IPS-NIHi7 (cell line): ENCODE measurements around the gene CNNM2.
"Not testable (repeated sequence)": the region's sequence is repeated elsewhere in the genome, so short reads cannot be mapped to it uniquely, and the experiment has no call there.

Experiments
- DNase-seq: peaks from one replicate; pipeline ENCODE4 v3.0.0; 2012; ENCODE audit warnings: mixed read lengths; ENCODE audit errors: extremely low spot score

Gene CNNM2

DNA sequence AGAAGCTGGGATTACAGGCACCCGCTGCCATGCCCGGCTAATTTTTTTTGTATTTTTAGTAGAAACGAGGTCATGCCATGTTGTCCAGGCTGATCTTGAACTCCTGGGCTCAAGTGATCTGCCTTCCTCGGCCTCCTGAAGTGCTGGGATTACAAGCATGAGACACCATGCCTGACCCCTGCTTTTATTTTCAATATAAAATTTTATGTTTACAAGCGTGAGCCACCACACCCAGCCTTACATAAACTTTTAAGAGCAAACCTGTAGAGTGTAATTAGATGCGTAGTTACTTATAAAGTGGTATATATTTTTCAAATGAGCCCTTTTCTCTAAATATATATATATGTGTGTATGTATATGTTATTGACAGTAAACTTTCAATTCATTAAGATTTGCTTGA is 8.7 kb downstream of the CNNM2 start:
- DNase-seq, result no peak

DNA sequence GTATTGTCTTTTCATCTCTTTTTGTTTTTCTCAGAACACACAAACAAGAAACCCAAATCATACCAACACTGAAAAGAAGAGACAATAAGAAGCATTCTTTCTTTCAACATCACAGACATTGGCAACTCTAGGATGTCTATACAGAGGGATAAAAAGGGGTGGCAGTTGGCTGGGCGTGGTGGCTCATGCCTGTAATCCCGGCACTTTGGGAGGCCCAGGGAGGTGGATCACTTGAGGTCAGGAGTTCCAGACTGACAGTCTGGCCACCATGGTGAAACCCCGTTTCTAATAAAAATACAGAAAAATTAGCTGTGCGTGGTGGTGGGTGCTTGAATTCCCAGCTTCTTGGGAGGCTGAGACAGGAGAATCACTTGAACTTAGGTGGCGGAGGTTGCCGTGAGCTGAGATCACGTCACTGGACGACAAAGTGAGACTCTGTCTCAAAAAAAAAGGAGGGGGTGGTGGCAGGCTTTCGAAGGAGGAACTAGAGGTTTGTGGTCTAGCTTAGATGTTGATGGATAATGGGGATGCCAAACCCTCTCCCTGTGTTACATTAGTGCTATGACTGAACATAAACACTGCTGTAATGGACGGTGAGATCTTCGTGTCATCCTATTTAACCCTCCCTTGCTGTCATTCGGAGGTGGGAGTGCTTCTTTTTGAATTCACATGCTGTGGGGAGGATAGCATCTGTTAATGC is 9.4 kb downstream of the CNNM2 start:
- DNase-seq, result no peak

DNA sequence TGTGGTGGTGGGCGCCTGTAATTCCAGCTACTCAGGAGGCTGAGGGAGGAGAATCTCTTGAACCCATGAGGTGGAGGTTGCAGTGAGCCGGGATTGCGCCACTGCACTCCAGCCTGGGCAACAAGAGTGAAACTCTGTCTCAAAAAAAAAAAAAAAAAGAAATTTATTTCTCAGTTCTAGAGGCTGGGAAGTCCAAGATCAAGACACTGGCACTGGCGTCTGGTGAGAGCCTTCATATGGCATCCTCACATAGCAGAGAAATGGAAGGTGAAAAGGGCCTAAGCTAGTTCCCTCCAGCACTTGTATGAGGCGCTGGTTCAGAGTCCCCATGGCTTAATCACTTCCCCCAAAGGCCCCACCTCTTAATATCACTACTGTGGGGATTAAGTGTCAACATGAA is 10.3 kb downstream of the CNNM2 start:
- not testable (repeated sequence) for DNase-seq

DNA sequence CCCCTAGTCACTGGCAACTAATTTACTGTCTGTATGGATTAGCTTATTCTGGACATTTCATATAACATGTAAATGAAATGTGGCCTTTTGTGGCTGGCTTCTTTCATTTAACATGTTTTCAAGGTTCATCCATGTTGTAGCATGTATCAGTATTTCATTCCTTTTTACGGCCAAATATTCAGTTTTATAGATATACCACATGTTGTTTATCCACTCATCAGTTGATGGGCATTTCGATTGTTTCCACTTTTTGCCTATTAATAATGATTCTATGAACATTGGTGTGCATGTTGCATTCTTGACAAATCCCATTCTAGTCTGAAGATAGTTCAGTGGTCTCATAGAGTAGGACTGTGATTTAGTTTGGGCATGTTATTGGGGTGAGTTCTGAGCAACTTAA is 12.6 kb downstream of the CNNM2 start:
- no peak for DNase-seq

DNA sequence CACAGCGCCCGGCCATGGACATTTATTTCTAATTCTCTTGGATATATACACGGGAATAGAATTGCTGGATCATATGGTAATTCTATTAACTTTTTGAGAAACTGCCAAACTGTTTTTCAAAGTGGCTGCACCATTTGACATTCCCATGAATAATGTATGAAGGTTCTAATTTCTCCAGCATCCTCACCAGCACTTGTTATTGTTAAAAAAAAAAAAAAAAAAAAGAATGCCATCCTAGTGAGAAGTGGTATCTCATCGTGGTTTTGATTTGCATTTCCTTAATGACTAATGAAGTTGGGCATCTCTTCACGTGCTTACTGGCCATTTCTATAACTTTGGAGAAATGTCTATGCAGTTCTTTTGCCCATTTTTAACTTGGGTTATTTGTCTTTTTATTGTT is 13.5 kb downstream of the CNNM2 start:
- DNase-seq, result no peak

DNA sequence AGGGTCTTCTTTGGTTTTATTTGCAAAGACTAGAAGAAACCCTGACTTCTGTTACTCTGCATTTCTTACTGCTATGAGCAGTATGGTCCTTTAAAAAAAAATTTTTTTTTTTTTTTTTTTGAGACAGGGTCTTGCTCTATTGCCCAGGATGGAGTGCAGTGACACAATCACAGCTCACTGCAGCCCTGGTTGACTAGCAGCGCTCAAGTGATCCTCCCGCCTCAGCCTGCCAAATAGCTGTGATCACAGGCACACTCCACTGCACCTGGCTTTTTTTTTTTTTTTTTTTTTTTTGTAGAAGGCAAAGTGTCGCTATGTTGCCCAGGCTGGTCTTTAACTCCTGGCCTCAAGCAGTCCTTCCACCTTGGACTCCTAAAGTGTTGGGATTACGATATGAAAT is 17.4 kb downstream of the CNNM2 start:
- no peak for DNase-seq

DNA sequence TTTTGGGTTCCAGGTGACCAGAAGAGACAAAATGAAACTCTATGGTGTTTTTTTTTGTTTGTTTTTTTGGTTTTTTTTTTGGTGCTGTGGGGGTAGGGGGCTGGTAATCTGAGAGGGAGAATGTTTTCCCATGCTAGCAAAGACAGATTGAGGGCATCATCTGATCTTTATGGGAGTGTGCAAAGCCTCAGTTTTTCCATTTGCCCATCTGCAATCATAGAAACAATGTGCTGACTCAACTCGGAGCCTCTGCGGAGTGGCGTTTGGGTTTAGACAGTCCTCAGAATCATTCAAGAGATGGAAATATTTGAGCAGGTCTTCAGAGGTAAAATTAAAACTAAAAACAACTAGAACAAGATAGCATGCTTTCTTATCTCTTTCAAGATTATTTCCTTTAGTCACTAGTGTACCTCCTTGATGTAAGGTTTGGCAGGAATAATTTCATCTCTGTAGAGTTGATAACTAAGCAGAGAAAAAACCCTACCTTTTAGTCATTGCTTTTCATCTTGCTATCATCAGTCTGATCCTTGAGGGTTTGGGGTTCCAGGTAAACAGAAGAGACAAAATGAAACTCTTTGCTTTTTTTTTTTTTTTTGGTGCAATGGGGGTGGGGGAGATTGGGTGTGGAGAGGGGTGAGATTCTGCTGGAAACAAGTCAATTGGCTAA is 18.0 kb downstream of the CNNM2 start:
- DNase-seq, result no peak

DNA sequence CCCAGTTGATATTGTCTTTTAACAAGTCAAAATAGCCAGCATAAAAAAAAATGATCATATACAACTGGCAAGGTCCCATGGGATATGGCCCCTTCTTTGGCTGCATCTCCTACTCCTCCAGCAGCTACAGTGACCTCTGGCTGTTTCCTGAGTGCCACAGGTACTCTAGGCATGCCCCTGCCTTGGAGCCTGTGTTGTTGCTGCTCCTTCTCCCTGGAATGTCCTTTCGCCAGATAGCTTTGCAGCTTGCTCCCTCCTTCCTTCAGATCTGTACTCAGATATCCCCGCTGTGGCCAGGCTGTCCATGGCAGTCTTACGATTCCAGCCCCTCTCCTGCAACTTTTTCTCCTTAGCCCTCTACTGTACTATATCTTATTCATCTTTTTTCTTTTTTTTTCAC is 23.3 kb downstream of the CNNM2 start:
- peak; percentile 15 for DNase-seq

DNA sequence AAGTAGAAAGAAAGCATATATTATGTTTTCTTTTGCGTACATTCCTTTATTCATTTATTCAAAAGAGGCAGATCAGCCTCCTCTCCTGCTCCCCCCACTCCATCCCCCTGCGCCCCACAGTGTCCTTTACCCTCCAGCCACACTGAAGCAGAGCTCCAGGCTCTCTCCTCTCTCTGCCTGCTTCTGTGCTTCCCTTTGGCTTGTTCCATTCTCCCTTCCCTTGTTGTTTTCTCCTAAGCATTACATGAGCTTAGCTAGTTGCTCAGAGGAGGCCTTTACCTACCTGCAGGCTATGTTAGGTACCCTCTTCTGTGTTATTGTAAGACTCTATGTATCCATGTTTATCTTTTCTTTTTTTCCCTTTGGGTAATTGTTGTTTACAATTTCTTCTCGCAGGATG is 27.4 kb downstream of the CNNM2 start:
- no peak for DNase-seq

DNA sequence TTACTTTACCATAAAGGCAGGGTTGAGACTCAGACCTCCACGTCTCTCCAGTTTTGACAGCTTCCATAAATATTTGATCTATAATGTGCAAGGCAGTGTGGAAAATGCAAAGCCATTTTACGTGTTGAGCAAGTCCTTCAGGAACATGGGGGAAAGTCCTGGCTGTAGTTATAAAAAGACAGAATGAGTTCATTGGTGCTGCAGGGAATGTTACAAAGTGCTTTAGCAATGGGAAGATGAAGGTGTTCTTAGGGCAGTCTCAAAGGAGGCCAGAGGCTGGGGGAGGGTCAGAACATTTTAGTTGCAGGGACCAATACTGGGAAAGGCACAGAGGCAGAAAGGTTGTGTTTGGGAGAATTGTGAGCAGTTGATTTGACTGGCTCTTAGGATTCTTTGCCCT is 27.9 kb downstream of the CNNM2 start:
- DNase-seq, result no peak

DNA sequence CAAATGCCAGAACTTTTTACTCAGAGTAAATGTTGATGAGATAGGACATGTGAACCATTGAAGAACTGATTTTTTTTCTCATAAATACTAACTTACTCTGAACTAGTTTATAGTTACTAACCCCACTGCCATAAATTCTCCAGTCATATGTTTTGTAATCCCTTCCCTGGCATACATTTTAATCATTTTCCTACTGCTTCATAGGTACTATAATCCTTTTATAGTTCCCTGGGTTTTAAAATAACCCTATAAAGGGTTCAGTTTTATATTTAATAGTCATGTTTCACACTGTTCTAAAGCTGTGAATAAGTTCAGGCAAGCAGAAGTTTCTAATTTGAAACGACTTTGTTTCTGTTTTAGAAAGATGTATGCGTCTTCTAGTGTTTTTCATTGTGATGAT is 28.9 kb downstream of the CNNM2 start:
- no peak for DNase-seq

DNA sequence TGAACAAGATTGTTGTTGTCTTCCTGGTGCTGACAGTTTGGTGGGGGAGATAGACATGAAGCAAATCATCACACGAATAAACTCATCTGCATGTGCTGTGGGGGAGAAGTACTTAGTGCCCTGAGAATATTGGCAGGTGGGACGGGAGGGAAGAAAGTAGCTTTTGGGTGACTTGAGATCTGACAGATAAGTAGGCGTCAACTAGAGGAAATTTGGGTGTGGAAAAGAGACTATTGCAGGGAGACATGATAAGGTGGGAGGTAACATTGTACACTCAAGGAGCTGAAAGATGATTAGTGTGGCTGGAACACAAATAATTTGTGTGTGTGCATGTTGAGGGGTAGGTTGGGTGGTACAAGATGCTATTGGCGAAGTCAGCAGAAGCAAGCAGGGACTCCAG is 30.1 kb downstream of the CNNM2 start:
- DNase-seq, result no peak

DNA sequence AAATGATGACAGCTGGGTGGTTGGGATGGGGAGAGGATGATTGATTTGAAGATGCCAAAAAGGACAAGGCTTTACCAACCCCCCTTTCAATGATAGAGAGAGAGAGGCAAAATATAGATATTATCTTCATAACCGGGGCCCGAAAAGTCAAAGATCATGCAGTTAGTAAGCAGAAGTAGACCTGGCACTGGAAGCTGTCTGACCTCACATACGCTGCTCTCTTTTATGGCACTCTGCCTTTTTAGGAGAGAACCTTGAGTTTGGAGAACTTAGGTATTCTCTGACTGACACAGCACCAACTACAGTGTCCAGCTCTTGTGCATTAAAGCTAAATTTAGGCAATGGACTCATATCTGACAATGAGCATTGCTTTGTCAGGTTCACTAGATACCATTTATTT is 30.7 kb downstream of the CNNM2 start:
- DNase-seq, result no peak

DNA sequence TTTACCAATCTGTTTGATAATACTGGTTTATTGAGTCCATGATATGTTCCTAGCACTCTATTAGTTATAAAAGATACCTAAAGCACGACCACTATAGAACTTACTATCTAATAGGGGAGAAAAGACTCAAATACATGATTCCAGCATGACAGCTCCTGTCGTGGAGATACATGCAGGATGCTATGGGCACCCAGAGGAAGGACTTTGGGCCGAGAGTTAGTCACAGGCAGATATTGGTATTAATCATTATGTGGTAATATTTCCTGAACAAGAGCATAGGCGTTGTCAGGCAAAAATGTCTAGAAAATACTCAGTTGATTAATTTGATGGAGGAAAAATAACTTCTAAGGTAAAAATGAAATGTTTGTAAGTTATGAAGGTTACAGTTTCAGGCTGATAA is 31.8 kb downstream of the CNNM2 start:
- DNase-seq, result no peak

DNA sequence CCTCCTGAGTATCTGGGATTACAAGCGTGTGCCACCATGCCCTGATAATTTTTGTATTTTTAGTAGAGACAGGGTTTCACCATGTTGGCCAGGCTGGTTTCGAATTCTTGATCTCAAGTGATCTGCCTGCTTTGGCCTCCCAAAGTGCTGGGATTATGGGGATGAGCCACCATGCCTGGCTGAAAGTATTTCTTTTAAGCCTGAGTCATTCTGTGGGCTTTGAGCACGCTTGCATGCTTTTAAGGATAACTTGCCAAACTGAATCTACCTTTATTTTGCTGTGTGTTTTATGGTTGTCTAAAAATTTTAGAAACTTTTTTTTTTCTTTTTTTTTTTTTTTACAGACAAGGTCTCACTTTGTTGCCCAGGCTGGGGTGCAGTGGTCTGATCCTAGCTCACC is 33.2 kb downstream of the CNNM2 start:
- no peak for DNase-seq

DNA sequence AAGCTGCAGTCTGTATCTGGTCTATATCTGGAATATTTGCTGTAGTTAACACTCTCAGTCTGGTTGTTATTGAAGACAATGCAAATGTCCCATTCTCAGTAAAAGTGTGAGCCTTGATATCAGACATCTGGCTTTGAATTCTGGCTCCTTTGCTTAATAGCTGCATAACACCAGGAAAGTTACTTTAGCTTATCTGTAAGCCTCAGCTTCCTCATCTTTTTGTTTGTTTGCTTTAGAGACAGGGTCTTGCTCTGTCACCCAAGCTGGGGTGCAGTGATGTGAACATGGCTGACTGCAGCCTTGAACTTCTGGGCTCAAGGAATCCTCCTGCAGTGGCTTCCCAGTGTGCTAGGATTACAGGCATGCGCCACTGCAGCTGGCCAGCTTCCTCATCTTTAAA is 41.3 kb downstream of the CNNM2 start:
- DNase-seq, result no peak

DNA sequence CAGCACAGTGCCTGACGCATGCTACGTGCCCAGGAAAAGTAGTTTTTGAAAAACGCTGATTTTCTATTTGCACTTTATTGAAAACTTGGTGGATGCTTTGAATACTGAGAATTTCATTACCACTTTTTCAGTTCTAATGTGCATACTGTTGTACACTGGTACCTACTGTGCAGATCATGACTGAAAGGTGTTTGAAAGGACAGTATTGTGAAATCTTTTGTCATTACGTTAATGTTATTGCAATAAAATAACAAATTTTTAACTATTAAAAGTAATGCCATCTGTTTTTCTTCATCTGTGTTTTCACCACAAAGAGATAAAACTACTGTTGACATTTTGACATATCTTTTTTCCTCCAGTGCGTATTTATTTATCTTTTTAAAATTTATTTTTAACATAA is 42.1 kb downstream of the CNNM2 start:
- DNase-seq, result no peak

DNA sequence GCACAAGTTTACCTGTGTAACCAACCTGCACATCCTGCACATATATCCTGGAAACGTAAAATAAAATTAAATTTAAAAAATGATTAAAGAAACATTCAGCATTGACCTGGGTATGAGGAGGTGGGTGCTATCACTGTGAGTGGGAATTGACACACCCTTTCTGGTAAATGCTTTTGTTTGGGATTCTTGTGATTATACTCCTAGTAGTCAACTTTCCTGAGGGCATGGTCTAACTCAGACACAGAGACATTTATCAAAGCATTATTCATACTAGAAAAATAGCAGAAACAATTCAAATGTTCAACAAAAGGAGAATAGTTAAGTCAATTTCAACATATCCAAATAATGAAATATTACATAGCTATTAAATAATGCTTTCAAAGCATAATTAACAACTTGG is 44.2 kb downstream of the CNNM2 start:
- DNase-seq, result no peak

DNA sequence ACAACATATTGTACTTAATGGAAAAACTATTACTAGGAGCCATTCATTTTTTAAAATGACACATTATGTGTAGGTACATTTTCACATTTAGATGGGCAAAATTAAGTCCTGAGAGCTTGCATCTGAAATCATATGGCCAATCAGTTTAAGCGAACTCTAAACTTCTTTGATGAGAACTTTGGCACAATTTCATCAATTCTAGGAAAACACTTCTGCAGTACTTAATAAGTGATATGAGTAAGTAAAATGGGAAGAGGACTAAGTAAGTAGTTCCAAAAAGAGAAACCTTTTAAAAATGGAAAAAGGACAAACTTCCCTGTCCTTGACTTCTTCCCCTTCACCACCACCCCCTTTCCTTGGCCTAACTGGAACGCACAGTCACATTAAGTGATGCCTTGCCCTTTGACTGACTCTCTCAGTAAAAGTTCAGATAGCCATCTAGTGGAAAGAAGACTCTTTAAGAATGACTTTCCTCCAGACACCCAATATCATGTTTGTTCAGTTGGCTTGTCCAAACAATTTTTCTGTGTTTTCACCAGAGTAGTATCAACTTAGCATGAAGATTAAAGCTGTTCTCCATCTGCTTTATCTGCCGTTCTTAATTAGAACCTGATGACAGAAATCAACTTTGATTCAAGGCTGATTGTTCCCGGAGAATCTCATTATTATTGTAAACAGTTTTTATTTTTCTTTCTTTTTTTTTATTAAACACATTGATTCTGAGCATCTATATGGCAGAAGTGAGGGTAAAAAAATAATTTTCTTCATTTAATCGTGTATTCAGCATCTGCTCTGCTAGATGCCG is 45.1 kb downstream of the CNNM2 start:
- no peak for DNase-seq

DNA sequence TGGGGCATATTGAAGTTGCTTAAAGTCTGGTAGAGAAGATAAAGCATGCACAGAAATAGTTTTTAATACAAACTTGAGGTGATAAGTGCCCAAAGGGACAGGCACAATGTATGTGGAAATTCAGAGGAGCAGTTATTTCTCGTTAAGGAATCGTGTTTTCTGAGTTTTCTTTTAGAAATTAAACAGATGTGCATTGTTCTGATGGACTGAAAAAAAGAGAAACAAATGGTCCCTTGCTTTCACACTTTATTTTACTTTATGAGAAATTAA is 45.6 kb downstream of the CNNM2 start:
- no peak for DNase-seq

DNA sequence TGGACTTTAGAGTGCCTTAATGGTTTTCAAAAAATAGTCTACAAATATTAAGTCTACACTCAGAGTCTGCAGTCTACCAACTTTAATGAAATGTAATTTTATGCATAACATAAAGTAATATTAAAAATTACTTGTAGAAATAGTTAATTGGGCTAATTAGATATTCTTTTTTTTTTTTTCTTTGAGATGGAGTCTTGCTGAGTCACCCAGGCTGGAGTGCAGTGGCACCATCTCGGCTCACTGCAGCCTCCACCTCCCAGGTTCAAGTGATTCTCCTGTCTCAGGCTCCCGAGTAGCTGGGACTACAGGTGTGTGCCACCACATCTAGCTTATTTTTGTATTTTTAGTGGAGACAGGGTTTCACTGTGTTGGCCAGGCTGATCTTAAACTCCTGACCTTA is 46.0 kb downstream of the CNNM2 start:
- DNase-seq, result not testable (repeated sequence)

DNA sequence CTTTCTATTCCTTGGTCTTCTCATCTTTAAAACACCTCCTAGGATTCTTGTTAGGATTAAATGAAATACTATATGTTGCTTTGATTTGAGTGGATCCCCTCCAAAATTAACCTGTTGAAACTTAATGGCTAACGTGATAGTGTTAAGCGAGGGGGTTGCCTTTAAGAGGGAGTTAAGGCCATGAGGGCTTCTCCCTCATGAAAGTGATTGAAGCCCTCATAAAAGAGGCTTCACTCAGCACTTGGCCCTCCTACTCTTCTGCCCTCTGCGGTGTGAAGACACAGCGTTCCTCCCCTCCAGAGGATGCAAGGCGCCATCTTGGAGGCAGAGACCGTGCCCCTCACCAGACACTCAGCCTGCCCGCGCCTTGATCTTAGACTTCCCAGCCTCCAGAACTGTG is 46.6 kb downstream of the CNNM2 start:
- DNase-seq, result no peak

DNA sequence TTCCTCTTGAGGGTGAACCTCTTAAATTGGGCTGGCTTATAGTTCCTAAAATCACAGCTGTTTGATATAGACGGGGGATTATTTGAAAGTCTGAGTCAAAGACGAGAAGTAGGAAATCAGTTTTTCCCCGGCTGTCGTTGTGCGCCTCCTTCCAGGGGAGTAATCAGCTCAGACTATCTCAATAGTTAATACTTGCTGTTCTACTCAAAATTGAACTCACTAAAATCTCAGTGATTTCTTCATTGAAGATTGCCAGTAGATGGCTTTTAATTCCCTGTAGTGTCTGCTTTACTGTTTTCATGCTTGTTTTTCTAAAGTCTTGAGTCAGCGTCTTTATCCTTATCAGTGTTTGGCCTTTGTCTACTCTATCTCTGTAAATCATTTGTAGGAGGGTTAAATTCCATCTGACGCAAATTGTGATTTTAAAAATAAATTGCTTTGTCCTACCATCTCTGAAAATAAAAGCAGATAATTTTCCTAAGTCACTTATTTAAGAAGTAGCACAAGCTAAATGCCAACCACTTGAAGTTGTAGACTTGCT is 47.3 kb downstream of the CNNM2 start:
- no peak for DNase-seq
